Spinal cord (tissue), 10 donors: ENCODE results near the gene SEMA3C. TPM values are rescaled to one million over a fixed set of nuclear protein-coding genes. Genes with fewer than 3 reads are reported as not detected.
A peak's percentile ranks its signal among the peaks of the same experiment; 100 is the strongest.

Experiments used
- DNase-seq, 6 donors: peaks; one replicate each; pipeline versions ENCODE4 v3.0.0 to v3.0.0-alpha.2; 2013 to 2015; ENCODE audit warnings: low spot score in 6 of 6, low read depth in 4 of 6
- H3K27ac ChIP-seq: one replicate; pipeline ENCODE4 v1.5.1; 2013; ENCODE audit warnings: low read depth, low read length, control low read depth
- H3K27me3 ChIP-seq: one replicate; pipeline ENCODE4 v1.6.1; 2013; ENCODE audit warnings: low read length; ENCODE audit not compliant: control insufficient read depth, insufficient read depth
- H3K36me3 ChIP-seq: one replicate; pipeline ENCODE4 v1.6.1; 2013; ENCODE audit warnings: low read length; ENCODE audit not compliant: control insufficient read depth, insufficient read depth
- H3K4me1 ChIP-seq: one replicate; pipeline ENCODE4 v1.6.1; 2013; ENCODE audit warnings: low read length; ENCODE audit not compliant: control insufficient read depth, insufficient read depth
- H3K4me3 ChIP-seq: one replicate; pipeline ENCODE4 v1.5.1; 2013; ENCODE audit warnings: low read depth, low read length, control low read depth
- H3K9me3 ChIP-seq: one replicate; pipeline ENCODE4 v1.6.1; 2013; ENCODE audit warnings: low read length; ENCODE audit not compliant: control insufficient read depth, insufficient read depth
- WGBS: methylation state at CpG from one replicate; pipeline ENCODE4 v1.1.5; 2013; ENCODE audit warnings: missing lambda C conversion rate; ENCODE audit not compliant: insufficient coverage; 5-methylcytosine and 5-hydroxymethylcytosine counted together
- long read RNA-seq, 4 donors: transcript quantifications; one replicate each; lab custom pipeline, GENCODE V29; 2026
- polyA plus RNA-seq, 2 donors: library from polyadenylated mRNA; unstranded; fragments of 120-200 nt; gene quantifications; one replicate each; pipeline ENCODE4 v1.2.1, GENCODE V29; 2013; ENCODE audit not compliant: insufficient read length in 2 of 2
- total RNA-seq, 2 donors: library from RNA; depleted of rRNA in 1 of 2; stranded (reverse); fragments of 120-200 nt in 1 of 2; fragments of >200 nt in 1 of 2; gene quantifications; one replicate each; pipeline versions ENCODE4 v1.2.3 to v1.2.4, GENCODE V29; 2013 to 2014
- donor health status: healthy.

Gene SEMA3C
- 100 to 1,000 TPM; 153 to 159 TPM for total RNA-seq
- polyA plus RNA-seq: 10 to 100 TPM; 52.9 to 61.5 TPM
- long read RNA-seq, donor 1, full-length matches to known transcripts: 8 of 8 reads
- long read RNA-seq, donor 1, partial matches to known transcripts: 0 of 8 reads
- long read RNA-seq, donor 1, other reads (novel, unspliced or antisense): 0 of 8 reads
- long read RNA-seq, donor 2, full-length matches to known transcripts: 2 of 2 reads
- long read RNA-seq, donor 2, partial matches to known transcripts: 0 of 2 reads
- long read RNA-seq, donor 2, other reads (novel, unspliced or antisense): 0 of 2 reads
- long read RNA-seq, donor 3, full-length matches to known transcripts: 4 of 16 reads
- long read RNA-seq, donor 3, partial matches to known transcripts: 12 of 16 reads
- long read RNA-seq, donor 3, other reads (novel, unspliced or antisense): 0 of 16 reads
- long read RNA-seq, donor 4, full-length matches to known transcripts: 14 of 23 reads
- long read RNA-seq, donor 4, partial matches to known transcripts: 9 of 23 reads
- long read RNA-seq, donor 4, other reads (novel, unspliced or antisense): 0 of 23 reads

DNA sequence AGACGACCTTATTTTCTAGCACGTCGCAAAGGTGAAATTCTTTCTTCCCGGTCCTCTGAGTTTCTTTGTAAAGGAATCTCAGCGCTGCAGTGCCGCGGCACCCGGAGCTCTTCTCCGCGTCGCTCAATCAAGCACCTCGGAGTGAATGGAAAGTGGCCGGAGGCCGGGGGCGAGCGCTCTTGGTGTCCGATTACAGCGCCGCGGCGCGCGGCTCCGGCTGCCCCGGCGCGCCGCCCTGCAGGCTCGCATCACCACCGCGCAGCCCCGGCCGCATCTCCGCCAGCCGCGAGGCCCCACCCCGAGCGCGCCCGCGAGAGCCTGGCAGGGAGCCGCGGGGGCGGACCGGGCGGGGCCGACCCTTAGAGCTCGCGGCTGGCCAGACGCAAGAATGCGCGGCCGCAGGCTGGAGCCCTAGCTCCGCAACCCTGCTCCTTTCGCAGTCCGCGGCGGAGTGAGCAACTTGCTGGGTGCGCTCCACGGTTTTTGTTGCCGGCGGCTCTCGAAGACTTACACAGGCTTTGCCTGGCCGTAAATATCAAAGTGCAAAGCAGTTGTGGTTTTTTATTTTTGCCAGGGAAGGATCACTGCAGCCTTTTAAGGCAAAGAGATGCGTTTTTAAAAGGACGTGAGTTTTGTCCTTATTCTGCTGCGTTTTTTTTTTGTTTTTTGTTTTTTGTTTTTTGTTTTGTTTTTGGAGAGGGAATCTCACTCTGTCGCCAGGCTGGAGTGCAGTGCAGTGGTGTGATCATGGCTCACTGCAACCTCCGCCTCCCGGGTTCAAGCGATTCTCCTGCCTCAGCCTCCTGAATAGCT is at the start of gene SEMA3C:
Gene SEMA3C, minus strand, starts transcription at position 143 of the 813 bp plus-strand sequence. CDS start 2,270 bp downstream, outside the sequence.
- Histone ChIP-seq H3K27ac (peak within 1 kb of the TSS; percentile 81), H3K4me1 (peaks cover 5% of the 10 kb centered on the region), H3K27me3 (no peaks in the 10 kb centered on the region), H3K36me3 (no peaks in the 10 kb centered on the region), H3K4me3 (peak within 1 kb of the TSS; percentile 85), H3K9me3 (no peaks in the 10 kb centered on the region)
- DNase-seq: peak in 5 of 6 donors; percentile 70 to 96 (median 80)
- 1% methylated on average over 70 of the region's 71 CpGs for WGBS

DNA sequence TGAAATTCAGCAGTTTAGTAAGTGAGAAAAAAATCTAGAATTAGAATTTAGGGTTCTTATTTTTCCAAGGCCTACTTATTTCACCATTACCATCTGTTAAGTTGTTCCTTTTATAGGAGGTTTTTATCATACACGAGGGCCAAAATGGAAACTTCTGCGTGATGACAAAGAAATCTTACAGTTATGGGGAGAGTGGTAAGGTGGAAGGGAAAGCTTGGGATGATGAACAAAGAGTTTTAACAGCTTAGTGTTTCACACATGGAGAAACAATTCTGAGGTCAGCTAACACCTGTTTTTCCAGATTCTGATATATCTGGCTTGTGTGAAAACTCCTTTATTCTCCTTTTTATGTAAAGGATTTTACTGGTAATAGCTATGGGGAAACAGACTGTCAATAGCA is 49.8 kb upstream of the SEMA3C start:
- Histone ChIP-seq H3K27me3 (no peaks in the 10 kb centered on the region), H3K9me3 (no peaks in the 10 kb centered on the region), H3K36me3 (no peaks in the 10 kb centered on the region), H3K27ac (no peak overlapping the region), H3K4me1 (no peaks in the 10 kb centered on the region), H3K4me3 (no peak overlapping the region)
- 79% methylated on average over 2 of the region's 2 CpGs for whole genome bisulfite sequencing
- no peak for DNase-seq

DNA sequence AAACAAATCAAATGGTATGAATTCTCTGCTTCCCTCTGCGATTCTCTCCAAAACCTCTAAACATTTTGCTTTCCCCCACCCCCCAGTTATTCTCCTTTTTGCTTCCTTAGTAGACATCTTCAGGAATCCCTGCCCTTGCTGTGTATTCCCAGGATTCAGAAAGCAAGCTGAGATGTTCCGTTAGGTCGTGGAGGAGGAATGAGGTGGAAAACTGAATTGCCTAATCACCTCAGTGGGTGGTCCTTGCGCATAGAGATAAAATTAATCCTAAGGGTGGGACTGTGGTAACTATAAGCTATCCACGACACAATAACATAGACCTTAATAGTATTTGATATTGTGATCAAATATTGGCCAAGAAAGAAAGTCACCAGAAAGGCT is 49.1 kb upstream of the SEMA3C start:
- no peak for DNase-seq
- H3K27me3 ChIP-seq: no peaks in the 10 kb centered on the region
- WGBS: 100% methylated on average over 1 of the region's 5 CpGs

DNA sequence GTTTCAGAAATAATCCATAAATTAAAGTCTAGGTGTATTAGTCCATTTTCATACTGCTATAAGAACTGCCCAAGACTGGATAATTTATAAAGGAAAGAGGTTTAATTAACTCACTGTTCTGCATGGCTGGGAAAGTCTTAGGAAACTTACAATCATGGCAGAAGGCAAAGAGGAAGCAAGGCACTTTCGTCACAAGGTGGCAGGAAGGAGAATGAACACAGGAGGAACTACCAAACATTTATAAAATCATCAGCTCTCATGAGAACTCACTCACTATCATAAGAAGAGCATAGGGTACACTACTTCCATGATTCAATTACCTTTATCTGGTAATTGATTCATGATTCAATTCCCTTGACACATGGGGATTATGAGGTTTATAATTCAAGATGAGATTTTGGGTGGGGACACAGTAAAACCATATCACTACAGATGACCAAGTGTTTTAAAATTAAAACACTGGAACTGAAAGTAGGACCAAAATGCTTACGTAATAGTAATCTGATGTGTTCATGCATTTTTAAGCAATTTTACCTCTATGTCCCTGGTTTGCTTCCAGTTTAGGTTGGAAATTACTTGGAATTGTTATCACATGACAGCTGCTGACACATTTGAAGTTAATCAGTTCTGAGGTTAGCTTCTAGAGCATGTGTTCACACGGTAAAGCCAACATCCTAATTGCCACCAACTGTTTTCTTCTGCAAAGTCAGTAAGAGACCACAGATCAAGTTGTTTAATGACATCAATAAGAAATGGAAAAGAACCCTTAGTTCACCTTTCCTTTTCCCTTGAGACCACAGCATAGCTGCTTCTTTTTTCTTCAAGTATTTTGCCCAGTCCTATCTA is 48.4 kb upstream of the SEMA3C start:
- no peaks in the 10 kb centered on the region for H3K9me3 ChIP-seq
- H3K4me1 ChIP-seq: no peaks in the 10 kb centered on the region
- WGBS: no CpG with 5 or more reads among the region's 3 CpGs
- H3K36me3 ChIP-seq: no peaks in the 10 kb centered on the region
- no peaks in the 10 kb centered on the region for H3K27me3 ChIP-seq
- peak in 1 of 6 donors; percentile 17 for DNase-seq
- H3K4me3 ChIP-seq: no peak overlapping the region
- H3K27ac ChIP-seq: no peak overlapping the region

More for the DNA sequence above, 49.1 kb upstream of the SEMA3C start:
- Histone ChIP-seq H3K4me1 (no peaks in the 10 kb centered on the region), H3K9me3 (no peaks in the 10 kb centered on the region), H3K4me3 (no peak overlapping the region), H3K27ac (no peak overlapping the region), H3K36me3 (no peaks in the 10 kb centered on the region)

DNA sequence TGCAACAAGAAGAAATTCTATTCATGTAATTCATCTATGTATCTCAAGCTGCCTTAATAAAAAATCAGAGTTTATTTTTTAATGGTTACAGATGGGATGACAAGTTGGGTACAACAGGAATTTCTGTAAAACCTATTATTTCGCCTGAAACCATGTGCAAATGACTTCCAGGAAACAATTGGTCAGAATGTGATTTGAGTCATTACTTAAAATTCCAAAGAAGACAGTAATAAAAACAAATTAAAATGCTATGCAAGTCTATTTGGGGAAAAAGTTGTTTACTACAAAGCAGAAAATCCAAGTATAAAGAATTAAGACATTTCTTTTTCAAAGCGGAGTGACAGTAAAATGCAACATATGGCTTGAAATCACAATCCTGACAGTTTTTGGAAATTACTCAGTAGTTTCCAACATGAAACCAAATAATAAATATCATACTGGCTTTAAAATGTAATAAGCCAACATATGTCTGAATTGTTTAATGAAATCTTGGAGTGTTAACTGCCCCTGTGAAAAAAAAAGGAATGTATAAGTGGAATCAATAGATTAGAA is 41.5 kb upstream of the SEMA3C start:
- Histone ChIP-seq H3K4me1 (no peaks in the 10 kb centered on the region), H3K9me3 (no peaks in the 10 kb centered on the region), H3K36me3 (no peaks in the 10 kb centered on the region), H3K27me3 (no peaks in the 10 kb centered on the region), H3K4me3 (no peak overlapping the region), H3K27ac (no peak overlapping the region)
- no CpG with 5 or more reads among the region's 2 CpGs for WGBS
- peak in 1 of 6 donors; percentile 26 for DNase-seq

DNA sequence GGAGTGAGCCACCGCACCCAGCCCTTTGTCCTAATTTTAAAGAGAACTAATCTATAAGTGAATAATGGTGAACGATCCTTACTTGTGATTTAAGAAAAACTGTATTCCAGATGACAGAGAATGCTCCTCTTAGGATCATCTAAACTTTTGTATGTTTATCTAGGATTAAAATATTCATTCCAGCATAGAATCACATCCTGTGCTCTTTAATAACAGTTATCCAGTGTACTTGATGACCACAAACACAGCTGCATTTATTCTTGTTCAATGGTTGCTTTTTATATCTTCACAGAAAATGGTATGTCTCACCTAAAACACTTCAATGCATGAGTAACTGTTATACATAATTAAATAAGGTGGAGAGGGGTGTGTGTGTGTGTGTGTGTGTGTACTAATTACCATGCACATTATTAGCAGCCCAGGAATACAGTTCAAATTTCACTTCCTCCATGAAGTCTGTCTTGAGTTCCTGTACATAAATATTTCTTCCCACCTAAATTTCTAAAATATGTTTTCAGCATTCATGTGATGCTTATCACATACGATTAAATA is 38.5 kb upstream of the SEMA3C start:
- DNase-seq: no peak
- Histone ChIP-seq H3K4me3 (no peak overlapping the region), H3K27ac (no peak overlapping the region), H3K36me3 (no peaks in the 10 kb centered on the region), H3K9me3 (no peaks in the 10 kb centered on the region), H3K27me3 (no peaks in the 10 kb centered on the region), H3K4me1 (no peaks in the 10 kb centered on the region)
- no CpG with 5 or more reads among the region's 3 CpGs for WGBS

DNA sequence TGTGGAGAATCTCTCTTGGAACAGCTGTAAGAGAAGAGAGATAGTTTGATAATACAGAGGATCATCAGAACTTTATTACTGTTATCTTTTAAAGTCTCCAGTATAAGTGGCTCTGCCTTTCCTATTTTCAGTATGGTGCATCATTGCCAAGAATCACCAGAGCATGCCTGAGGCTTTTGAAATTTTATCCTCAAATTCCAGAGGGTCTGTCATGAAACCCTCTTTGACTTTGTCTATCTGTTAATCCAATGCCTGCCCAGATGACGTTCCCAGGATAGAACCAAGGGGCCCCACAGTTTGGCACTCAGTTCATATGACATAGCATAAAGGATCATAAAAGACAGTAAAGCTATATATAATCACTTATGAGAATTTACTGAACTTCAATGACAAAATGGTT is 35.3 kb upstream of the SEMA3C start:
- H3K27me3 ChIP-seq: no peaks in the 10 kb centered on the region
- no peak overlapping the region for H3K4me3 ChIP-seq
- no peaks in the 10 kb centered on the region for H3K4me1 ChIP-seq
- no CpG with 5 or more reads among the region's 1 CpG for WGBS
- no peak for DNase-seq
- H3K36me3 ChIP-seq: no peaks in the 10 kb centered on the region
- H3K9me3 ChIP-seq: no peaks in the 10 kb centered on the region
- no peak overlapping the region for H3K27ac ChIP-seq

DNA sequence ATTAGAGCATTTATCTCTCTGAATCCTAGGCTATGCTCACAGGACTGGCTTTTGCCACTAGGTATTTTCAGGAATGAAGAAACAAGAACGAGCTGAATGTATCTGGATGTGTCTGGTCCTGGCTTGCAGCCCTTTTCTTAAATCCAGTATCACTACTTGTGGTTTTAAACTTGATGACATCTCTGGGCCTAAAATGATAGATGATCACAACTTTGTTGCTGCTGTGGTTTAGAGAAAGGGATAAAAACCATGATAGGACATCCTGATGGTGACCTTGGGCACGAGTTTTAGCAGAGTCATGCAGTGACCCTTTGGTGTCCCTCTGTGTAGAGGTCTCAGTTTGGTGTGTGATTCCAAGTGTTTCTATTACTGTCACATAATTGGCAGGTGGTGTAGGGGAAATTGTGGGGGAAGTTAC is 31.7 kb upstream of the SEMA3C start:
- Histone ChIP-seq H3K4me1 (no peaks in the 10 kb centered on the region), H3K36me3 (no peaks in the 10 kb centered on the region)

More for the DNA sequence above, 31.7 kb upstream of the SEMA3C start:
- DNase-seq: no peak
- no peak overlapping the region for H3K27ac ChIP-seq
- no peak overlapping the region for H3K4me3 ChIP-seq
- H3K27me3 ChIP-seq: no peaks in the 10 kb centered on the region
- no peaks in the 10 kb centered on the region for H3K9me3 ChIP-seq
- 69% methylated on average over 2 of the region's 2 CpGs for WGBS
